Ramos (cell line): ENCODE data around the gene PAK2.
"Not testable (repeated sequence)": the region's sequence is repeated elsewhere in the genome, so short reads cannot be mapped to it uniquely, and the experiment has no call there.

Experiments
- in situ Hi-C: fragments of 300-500 bp; cut with MboI; formaldehyde crosslinking; loops from one replicate; pipeline ENCODE4 v1.14.3; 2022; ENCODE audit warnings: low sequenced_read_pairs; ENCODE audit not compliant: unreplicated experiment

Gene PAK2

DNA sequence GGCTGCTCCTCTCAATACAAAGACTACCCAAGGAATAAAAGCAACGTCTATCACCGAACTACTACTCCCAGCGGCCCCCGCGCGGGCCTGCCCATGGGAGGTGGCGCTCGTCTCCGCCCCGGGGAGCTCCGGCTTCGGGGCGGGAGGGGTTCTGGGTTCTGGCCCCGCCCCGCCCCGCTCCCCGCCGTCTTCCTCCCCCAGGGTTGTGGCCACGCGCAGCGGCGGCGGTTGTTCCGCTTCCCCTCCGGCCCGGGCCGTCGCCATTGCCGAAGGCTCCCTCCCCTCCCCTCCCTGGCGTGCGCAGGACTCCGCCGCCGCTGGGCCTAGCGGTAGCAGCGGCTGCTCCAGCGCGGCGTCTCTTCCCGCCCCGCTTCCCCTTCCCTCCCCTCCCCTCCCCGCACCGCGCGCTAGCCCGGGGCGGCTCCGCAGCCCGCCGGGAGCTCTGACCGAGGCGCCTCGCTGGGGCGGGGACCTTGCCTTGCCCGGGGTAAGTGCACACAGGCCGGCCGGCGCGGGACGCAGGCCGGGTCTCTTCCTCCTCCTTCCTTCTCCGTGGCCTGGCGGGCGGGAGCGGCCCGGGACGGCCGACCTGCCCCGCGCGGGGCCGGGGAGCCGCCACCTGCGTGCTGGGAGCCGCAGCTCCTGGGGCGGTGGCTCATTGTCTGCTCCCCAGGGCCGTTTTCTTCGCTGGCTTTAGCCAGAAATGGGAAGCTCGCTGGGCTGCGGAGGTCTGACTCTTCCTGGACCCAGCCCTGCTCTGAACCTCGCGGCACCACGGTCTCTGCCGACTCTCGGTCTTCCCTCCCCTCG lies at the start of gene PAK2:
TSS of gene PAK2 (plus strand) at position 187 of the 810 bp plus-strand sequence. CDS start 42,790 bp downstream, outside the sequence.
- in situ Hi-C loops: no loop called here

DNA sequence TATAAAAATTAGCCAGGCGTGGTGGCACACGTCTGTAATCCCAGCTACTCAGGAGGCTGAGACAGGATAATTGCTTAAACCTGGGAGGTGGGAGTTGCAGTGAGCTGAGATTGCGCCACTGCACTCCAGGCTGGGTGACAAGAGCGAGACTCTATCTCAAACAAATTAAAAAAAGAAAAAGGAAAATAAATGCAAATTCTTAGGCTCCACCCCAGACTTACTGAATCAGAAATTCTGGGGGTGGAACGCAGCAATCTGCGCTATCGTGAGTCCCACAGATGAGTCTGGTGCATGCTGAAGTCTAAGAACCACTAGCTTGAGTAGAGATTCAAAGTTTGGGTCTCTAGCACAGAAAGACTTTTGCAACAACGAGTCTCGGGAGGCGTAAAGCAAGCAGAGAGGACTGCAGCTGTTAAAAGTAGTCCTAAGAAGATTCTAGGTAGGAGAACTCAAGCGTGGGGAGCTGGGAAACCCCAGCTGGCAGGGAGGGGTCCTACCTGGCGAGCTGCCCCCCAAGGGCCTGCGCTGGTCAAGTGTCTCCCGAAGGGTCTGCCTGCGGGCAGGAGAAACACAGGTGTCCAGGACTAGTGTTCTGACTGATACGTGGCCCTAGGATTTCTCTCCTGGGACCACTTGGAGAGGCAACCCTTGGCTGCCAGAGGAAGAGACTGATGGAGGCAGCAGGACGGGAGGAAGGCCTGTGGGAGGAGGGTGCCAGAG lies 49.6 kb upstream of the PAK2 start:
- in situ Hi-C loops: no loop called here

DNA sequence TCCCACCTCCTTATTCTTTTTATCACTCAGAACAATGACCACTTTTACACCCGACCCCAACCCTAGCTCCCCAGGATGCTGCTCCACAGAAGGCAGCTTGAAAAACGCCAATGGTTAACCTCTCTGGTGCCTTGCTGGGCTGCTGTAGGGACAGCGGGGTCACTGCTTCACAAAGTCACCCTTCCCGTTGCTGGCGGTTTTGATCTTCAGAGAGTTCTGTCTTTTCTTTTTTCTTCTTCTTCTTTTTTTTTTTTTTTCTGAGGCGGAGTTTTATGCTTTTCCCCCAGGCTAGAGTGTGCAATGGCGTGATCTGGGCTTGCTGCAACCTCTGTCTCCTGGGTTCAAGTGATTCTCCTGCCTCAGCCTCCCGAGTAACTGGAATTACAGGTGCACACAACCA lies 48.3 kb upstream of the PAK2 start:
- in situ Hi-C loops: no loop called here

DNA sequence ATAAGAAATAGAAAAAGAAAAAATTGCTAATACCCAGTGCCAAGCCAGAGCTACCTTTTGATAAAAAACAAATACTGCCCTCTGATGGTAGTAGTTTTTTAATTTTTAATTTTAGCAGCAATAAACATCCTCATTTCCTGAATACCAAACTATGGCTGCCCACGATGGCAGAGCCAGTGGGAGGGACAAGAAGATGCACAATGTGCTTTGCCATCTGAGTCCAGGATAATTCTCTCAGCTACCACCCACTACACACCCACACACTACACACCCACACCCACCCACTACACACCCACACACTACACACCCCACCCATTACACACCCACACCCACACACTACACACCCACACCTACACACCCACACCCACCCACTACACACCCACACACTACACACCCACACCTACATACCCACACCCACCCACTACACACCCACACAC lies 45.4 kb upstream of the PAK2 start:
- in situ Hi-C loops: no loop called here

DNA sequence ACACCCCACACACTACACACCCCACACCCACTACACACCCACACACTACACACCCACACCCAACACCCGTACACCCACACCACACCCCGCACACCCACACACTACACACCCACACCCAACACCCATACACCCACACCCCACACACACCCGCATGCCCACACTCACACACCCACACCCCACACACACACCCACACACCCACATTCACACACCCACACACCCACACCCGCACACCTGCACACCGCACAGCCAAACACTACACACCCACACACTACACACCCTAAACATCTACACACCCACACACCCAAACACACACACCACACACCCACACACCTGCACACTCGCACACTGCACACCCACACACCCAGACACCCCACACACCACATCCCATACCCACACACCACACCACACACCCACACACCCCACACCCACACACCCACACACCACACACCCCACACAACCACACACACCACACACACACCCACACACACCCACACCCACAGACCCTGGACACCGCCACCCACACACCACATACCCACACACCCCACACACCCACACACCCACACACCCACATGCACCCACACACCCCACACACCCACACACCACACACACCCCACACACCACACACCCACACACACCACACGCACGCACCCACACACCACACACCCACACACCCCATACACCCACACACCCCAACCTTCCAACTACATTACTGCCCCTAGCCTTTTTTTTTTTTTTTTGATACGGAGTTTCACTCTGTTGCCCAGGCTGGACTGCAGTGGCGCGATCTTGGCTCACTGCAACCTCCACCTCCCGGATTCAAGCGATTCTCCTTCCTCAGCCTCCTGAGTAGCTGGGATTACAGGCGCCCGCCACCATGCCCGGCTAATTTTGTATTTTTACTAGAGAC lies 44.5 kb upstream of the PAK2 start:
- in situ Hi-C loops: no loop called here

DNA sequence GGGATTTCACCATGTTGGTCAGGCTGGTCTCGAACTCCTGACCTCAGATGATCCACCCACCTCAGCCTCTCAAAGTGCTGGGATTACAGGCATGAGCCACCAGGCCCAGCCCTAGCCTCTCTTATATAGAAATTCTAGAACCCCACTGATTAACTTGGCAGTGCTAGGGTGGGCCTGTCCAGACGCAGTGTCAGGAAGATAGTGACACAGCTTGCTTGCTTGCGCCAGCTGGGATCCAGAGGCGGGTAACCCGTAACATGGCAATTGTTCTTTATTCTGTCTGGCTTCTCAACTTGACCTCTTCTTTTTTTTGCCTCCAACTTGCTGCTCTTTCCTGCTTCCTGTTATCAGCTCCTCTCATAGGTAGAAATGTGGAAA lies 43.8 kb upstream of the PAK2 start:
- in situ Hi-C loops: no loop called here

DNA sequence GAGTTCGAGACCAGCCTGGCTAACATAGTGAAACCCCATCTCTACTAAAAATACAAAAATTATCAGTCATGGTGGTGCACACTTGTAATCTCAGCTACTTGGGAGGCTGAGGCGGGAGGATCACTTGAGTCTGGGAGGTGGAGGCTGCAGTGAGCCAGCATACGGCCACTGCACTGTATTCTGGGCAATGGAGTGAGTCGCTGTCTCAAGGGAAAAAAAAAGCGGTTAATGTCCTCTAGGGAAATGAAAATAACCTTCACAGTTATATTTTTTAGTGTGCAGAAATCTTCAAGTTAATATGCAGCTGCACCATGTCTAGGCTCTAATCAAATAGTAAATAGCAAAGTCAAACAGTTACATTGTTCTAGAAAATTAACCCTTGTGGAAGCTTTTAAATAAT lies 42.4 kb upstream of the PAK2 start:
- in situ Hi-C loops: no loop called here

DNA sequence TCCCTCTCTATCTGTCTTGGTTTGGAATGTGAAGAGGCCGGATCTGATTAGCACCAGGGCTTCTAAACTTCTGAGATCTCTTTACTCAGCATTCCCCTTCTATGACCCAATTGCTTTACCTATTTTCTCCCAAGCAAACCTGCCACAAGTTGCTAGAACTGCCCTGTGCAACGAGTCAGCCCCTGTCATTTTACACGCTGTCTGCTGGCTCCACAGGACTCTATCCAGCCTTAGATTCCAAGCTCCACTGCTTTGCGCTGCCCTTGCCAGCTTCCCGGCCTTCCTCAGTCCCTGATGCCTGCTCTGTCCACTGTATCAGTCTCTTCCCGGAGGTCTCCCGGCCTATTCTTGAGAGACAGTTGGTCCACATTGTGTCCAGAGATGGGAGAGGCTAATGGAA lies 39.9 kb upstream of the PAK2 start:
- in situ Hi-C loops: no loop called here

DNA sequence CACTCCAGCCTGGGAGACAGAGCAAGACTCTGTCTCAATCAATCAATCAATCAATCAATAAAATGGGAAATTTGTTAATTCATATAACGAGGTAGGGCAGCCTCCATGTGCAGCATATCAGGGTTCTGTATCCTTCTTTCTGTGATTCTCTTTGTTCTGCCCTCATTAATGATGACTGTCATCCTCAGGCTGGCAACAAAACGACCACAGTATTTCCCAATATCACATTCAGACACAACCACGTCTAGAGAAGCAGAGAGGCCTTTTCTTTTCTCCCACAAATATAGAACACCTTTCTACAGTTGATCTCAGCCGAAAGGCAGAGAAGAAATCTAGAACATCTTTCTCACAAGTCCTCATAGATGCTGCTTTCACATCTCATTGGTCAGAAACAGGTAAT lies 38.9 kb upstream of the PAK2 start:
- in situ Hi-C loops: no loop called here

DNA sequence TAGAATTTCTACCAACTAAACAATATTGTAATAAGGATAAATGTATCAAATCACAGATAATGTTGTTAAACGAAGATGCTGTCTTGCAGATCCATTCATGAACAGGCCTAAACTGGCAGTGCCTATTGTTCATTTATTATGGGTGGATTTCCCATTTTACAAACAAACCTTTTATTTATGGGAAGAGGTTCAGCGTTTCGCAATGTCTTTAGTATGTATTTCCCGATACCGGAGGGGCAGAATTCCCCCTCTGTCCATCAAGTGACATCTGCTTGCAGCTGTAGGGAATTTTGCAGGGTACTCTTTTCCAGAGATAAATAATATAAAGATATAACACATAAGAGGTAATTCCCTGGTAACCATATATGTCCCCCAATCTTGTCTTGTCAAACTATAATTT lies 33.3 kb upstream of the PAK2 start:
- in situ Hi-C loops: no loop called here

DNA sequence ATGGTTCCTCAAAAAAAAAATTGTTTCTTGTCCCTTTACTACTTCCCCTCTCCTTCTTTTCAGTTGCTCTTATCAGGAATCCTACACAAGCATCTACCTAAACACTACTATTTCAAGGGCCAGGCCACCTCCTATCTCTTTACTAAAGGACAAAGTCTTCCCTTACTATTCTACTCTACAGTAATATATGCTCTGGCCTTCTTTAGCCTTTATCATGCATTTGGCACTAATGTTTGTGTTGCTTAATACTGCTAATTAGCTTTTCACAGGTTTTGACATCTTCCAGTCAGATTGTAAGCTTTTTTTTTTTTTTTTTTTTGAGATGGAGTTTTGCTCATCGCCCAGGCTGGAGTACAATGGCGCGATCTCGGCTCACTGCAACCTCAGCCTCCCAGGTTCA lies 32.9 kb upstream of the PAK2 start:
- in situ Hi-C loops: no loop called here

DNA sequence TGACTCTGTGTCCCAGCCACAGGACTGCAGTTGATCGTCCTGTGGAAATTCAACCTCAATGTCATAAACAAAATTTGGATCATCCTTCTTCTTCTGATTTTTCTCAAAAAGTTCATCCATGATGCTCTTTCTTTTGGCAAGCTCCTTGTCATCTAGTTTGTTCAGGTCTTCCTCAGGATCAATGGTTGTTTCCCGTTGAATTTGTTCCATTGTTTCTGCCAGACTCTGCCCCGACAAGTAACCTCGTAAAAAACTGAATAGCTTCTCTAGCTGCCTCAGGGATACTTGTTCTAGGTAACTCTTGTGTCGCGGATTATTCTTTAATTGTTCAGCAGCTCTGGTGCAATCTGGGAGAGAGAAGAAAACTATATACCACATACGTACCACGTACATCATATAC lies 32.1 kb upstream of the PAK2 start:
- in situ Hi-C loops: no loop called here

DNA sequence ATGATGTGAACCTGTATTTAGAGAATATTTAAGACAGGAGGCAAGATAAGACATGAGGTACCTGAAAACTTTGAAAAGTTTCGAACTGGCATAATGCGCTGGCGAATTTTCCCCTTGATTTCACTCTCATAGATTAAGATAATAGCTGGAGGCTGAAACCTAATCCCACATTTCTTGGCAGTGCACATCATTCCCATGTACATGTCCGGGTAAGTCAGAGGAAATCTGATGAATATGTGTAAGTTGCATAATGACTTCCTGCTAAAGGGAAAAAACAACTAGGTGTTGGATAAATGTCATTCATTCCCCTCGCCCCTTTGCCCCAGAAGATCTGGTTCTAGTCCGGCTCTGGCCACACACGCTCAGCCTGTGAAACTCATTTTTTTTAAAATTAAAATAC lies 31.2 kb upstream of the PAK2 start:
- in situ Hi-C loops: no loop called here

DNA sequence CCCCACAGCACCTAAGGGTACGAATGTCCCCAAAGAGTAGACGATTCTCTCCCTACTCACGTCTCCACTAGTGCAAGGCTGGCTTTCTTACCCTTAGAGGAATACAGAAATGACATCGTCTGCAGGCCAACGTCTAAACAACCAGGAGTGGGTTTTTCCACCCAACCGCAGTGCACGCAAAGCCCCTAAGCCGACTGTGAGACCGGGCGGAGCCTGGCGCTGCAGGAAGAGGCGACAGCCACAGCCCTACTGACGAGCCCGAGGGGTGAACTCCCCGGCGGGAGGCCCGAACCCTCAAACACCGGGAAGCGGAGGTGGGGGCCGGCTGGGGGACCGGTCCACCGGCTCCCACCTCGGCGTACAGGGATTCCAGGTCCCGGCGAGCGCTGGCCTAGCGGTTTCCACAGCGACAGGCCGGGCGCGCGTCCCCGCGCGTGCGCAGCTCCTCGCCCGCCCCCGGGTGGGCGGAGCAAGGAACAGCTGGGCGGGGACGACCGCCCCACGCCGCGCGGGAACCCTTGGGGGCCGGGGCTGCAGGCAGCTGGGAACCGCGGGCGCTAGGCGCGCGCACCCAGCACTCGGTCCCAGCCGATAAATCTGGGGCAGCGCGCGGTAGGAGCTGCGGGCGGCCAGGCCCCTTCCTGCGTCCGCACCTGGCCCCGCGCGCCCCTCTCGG lies 27.7 kb upstream of the PAK2 start, which contains the start of the genes CEP19 and PIGX:
TSS of gene CEP19 (minus strand) at position 413 of the 676 bp plus-strand sequence. CDS start 3,593 bp downstream, outside the sequence.
TSS of gene PIGX (plus strand) at position 540 of the 676 bp plus-strand sequence.
- in situ Hi-C loops: no loop called here

DNA sequence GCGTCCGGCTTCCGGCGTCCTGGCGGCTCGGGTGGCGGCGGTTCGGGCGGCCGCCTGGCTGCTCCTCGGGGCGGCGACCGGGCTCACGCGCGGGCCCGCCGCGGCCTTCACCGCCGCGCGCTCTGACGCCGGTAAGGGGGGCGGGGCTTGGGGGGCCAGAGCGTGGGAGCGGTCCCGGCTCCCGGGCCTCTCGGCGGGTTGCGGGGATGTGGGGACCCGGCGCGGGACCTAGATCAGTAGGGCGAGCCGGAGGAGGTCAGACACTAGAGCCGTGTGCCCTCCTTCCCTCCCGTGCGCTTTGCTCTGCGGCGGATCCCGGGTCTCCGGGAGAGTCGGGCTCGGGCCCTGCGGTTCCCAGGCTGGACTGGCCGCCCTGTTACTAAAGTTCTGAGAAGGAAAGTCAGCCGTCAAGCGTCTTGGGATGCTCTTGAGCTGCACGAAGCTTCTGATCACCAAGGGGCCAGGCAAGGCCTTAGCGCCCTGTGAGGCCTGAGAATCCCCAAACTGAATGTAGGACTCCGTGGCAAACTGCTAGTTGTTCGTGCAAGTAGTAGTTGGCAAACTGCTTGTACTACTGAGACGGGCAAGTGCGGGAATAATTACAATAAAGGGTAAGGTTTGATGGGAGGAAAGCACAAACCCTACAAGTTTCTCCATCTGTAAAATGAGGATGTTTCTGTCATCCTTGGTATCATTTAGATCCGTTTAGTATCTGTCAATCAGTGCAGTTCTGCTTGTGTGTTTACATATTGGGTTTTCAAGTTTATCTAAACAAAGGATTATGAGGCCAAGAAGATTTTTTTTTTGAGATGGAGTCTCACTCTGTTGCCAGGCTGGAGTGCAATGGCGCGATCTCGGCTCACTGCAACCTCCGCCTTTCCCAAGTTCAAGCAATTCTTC lies 26.9 kb upstream of the PAK2 start:
- in situ Hi-C loops: no loop called here

DNA sequence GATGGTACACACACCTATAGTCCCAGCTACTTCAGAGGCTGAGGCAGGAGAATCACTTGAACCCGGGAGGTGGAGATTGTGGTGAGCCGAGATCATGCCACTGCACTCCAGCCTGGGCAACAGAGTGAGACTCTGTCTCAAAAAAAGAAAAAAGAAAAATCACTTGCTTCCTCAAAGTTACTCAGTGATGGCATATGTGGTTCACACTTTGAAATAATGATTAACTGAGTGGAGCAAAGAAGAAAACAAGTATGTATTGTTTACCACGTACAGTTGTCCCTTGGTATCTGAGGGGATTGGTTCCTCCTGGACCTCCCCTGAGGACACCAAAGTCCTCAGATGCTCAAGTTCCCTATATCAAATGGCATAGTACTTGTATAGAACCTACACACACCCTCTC lies 22.5 kb upstream of the PAK2 start:
- in situ Hi-C loops: not testable (repeated sequence)

DNA sequence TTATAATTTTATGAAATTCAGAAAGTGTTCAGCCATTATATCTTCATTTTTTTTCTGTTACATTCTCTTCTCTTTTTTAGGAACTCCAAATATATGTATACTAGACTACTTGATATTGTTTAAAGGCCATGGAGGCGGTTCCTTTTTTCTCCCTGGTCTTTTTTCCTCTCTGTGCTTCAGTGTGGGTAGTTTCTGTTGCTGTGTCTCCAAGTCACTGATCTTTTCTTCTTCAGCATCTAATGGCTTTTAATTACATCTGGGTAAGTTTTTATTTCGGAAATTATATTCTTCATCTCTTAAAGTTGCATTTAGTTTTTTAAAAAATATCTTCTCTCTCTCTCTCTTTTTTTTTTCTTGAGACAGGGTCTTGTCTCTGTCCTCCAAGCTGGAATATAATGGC lies 18.6 kb upstream of the PAK2 start:
- in situ Hi-C loops: no loop called here

DNA sequence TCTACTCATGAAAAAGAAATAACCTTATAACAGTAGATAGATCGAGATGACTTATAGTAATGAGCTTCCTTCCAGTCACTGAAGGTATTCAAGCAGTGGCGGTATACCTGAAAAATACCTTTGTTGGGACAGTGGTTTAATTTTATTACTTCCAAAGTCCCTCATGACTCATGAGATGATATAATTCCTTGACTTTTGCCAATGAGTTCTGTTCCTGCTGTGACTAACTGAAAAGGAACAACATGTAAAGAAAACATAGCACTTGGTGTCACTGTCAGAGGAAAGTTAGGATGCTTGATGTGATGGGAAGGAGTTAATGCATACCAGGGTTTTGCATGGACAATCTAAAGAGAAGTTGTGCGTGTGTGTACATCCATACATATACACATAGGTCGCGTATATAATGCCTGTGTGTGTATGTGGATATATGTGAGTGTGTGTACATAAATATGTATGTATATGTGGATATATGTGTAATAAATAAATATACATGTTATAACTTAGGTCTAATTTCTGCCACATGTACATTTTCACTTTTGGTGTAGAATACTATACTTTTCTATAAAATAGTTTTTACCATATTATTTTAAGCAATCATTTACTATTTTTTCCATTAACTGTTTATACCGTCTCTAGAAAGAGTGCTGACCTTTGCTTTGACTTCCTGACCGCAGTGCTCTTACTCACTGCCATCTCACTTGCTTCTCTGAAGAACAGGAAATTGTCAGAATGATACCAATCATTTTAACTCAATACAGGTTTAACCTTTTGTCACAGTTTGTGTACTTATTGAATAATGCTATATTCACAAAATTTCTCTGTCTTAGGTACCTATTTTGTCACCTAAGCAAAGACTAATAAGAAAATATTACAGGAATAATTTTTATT lies 12.6 kb upstream of the PAK2 start:
- in situ Hi-C loops: no loop called here
